Smooth muscle cell (in vitro differentiated cells): ENCODE measurements around the gene AOAH. TPM values are rescaled to one million over a fixed set of nuclear protein-coding genes. Genes with fewer than 3 reads are reported as not detected.

Experiments
- DNase-seq: peaks from one replicate; lab custom pipeline; 2025; ENCODE audit not compliant: unreplicated experiment; lab: John Stamatoyannopoulos, UW
- H2AFZ ChIP-seq: fragments of 200-600 bp; sonication (generic); 2 replicates; pipeline ENCODE4 v1.6.0; 2016; ENCODE audit warnings: antibody characterized with exemption, low read depth, mild to moderate bottlenecking
- H3F3A ChIP-seq: fragments of 200-600 bp; sonication (generic); 2 replicates; pipeline ENCODE4 v1.6.0; 2017; ENCODE audit warnings: antibody characterized with exemption, low read depth
- H3K27ac ChIP-seq: fragments of 200-600 bp; sonication (generic); 2 replicates; pipeline ENCODE4 v1.5.1; 2016; ENCODE audit warnings: low read depth, mild to moderate bottlenecking
- H3K27me3 ChIP-seq: fragments of 200-600 bp; sonication (generic); 2 replicates; pipeline ENCODE4 v1.6.1; 2016; ENCODE audit warnings: low read depth, mild to moderate bottlenecking
- H3K36me3 ChIP-seq: fragments of 200-600 bp; sonication (generic); 2 replicates; pipeline ENCODE4 v1.5.1; 2016; ENCODE audit warnings: low read depth
- H3K4me1 ChIP-seq: fragments of 200-600 bp; sonication (generic); 2 replicates; pipeline ENCODE4 v1.5.1; 2016; ENCODE audit warnings: low read depth
- H3K4me2 ChIP-seq: fragments of 200-600 bp; sonication (generic); 2 replicates; pipeline ENCODE4 v1.6.0; 2016; ENCODE audit warnings: mild to moderate bottlenecking
- H3K4me3 ChIP-seq: fragments of 200-600 bp; sonication (generic); 2 replicates; pipeline ENCODE4 v1.5.1; 2016; ENCODE audit warnings: mild to moderate bottlenecking
- H3K79me2 ChIP-seq: fragments of 200-600 bp; sonication (generic); 2 replicates; pipeline ENCODE4 v1.6.0; 2016; ENCODE audit warnings: low read depth, mild to moderate bottlenecking
- H3K9ac ChIP-seq: fragments of 200-600 bp; sonication (generic); 2 replicates; pipeline ENCODE4 v1.6.0; 2016; ENCODE audit warnings: low read depth
- H3K9me3 ChIP-seq: fragments of 200-600 bp; sonication (generic); replicated peaks from 2 replicates; pipeline ENCODE4 v1.5.1; 2016; ENCODE audit warnings: low read depth
- H4K20me1 ChIP-seq: fragments of 200-600 bp; sonication (generic); 2 replicates; pipeline ENCODE4 v1.6.0; 2016; ENCODE audit warnings: low read depth
- CTCF ChIP-seq: fragments of 200-600 bp; sonication (generic); IDR thresholded peaks from 2 replicates; pipeline ENCODE4 v1.5.1; 2017; ENCODE audit warnings: borderline replicate concordance, mild to moderate bottlenecking, antibody characterized with exemption; ENCODE audit not compliant: insufficient read depth, poor library complexity, severe bottlenecking
- WGBS: methylation state at CpG from one replicate; pipeline ENCODE4 v1.1.7; 2016; ENCODE audit warnings: low lambda C conversion rate; 5-methylcytosine and 5-hydroxymethylcytosine counted together
- polyA plus RNA-seq: library from polyadenylated mRNA; unstranded; fragments of >200 nt; fragmentation: Nextera tagmentation; extraction: Ambion mirVana; gene quantifications from 2 replicates; pipeline ENCODE4 v1.2.1, GENCODE V29; 2016
- total RNA-seq: library from RNA; depleted of rRNA; stranded (reverse); fragments of >200 nt; gene quantifications from 2 replicates; pipeline ENCODE4 v1.2.3, GENCODE V29; 2014

Gene AOAH
- total and polyA plus RNA-seq, 2 experiments from 2014 or later: not detected

DNA sequence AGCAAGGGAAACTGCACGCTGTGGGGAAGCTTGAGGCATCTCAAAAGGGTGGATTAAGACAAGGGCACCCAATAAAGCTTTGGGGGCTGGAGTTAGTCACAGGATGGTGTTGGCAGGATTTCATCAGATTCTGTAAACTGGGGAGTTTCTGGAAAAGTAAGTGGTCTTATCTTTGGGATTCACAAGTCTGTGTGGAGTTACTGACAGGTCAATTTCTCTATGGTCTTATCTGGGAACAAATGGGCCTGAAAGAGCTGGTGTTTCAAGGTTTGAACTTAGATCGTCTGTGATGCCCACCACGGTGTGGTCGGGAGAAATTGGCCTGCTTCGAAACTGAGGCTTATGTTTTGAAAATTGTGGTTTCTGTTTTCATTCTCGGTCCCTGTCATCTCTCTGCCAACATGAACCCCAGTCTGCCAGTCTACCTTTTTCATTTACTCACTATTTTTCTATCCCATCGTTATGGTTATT lies 23.8 kb upstream of the AOAH start:
- Histone ChIP-seq H3F3A (peaks cover 2% of the 10 kb centered on the region), H3K79me2 (no peaks in the 10 kb centered on the region), H4K20me1 (no peaks in the 10 kb centered on the region), H3K4me2 (peak overlapping the region; percentile 67), H3K9ac (no peak overlapping the region), H3K4me3 (no peak overlapping the region), H3K4me1 (peaks cover 5% of the 10 kb centered on the region), H3K36me3 (no peaks in the 10 kb centered on the region), H3K9me3 (no peaks in the 10 kb centered on the region), H3K27ac (peak overlapping the region; percentile 29), H3K27me3 (no peaks in the 10 kb centered on the region), H2AFZ (no peak overlapping the region)
- DNase-seq: no peak
- 71% methylated on average over 7 of the region's 7 CpGs for WGBS
- no peak for TF ChIP-seq CTCF

- no peak overlapping the region for H3K4me3 ChIP-seq
- WGBS: 74% methylated on average over 4 of the region's 4 CpGs
- no peak for TF ChIP-seq CTCF
- peak overlapping the region; percentile 55 for H3K27ac ChIP-seq
- no peaks in the 10 kb centered on the region for H3K27me3 ChIP-seq
- H3K79me2 ChIP-seq: no peaks in the 10 kb centered on the region
- H3K36me3 ChIP-seq: no peaks in the 10 kb centered on the region
- H3F3A ChIP-seq: peaks cover 2% of the 10 kb centered on the region
- no peak for DNase-seq
- H2AFZ ChIP-seq: no peak overlapping the region
- H3K4me2 ChIP-seq: peak overlapping the region; percentile 67
- H3K9ac ChIP-seq: peak overlapping the region; percentile 50
- H3K4me1 ChIP-seq: peaks cover 5% of the 10 kb centered on the region
- no peaks in the 10 kb centered on the region for H4K20me1 ChIP-seq
- H3K9me3 ChIP-seq: no peaks in the 10 kb centered on the region
Observed at GRCh38 chr7:36747280-36748016, 23.2 kb upstream of the AOAH start.

DNA sequence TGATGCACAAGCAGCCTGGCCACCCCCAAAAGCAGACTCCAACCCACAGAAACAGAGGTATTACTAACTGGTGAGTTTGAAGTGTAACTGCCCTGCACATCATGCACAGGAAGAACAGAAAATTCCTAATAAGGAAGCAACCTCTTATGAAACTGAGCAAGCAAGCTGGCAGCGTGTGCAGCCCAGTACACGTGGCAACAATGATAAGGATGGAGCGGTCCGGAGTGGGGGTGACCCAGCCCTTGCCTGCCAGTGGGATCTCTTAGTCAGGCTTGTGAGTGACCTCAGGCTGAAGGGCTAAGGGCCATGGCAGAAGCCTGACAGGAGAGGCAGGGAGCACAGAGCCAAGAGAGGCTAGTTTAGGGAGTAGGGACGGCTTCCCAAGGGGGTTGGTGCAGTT lies 22.1 kb upstream of the AOAH start:
- H4K20me1 ChIP-seq: no peaks in the 10 kb centered on the region
- no peaks in the 10 kb centered on the region for H3K36me3 ChIP-seq
- no peak overlapping the region for H3K9ac ChIP-seq
- no peak for TF ChIP-seq CTCF
- H3K27ac ChIP-seq: peak overlapping the region; percentile 55
- H3K4me3 ChIP-seq: no peak overlapping the region
- H3K79me2 ChIP-seq: no peaks in the 10 kb centered on the region
- H3K27me3 ChIP-seq: no peaks in the 10 kb centered on the region
- no peaks in the 10 kb centered on the region for H3K9me3 ChIP-seq
- peaks cover 2% of the 10 kb centered on the region for H3F3A ChIP-seq
- WGBS: 42% methylated on average over 5 of the region's 5 CpGs
- H3K4me1 ChIP-seq: peaks cover 5% of the 10 kb centered on the region
- H2AFZ ChIP-seq: peak overlapping the region; percentile 31
- H3K4me2 ChIP-seq: no peak overlapping the region
- no peak for DNase-seq
